Liver (tissue), 9 donors: ENCODE results near the gene MRAP2. TPM values are rescaled to one million over a fixed set of nuclear protein-coding genes. Genes with fewer than 3 reads are reported as not detected.

Experiments
- DNase-seq: peaks from one replicate; pipeline ENCODE4 v3.0.0-alpha.2; 2017; ENCODE audit warnings: low spot score
- H3K27ac ChIP-seq, 2 donors: one replicate each; pipeline ENCODE4 v1.7.0; 2013; ENCODE audit warnings: inconsistent platforms in 2 of 2, low read length in 2 of 2, control low read depth in 1 of 2, low read depth in 1 of 2, mild to moderate bottlenecking in 1 of 2
- H3K27me3 ChIP-seq, 4 donors: one replicate each; pipeline versions ENCODE4 v1.6.1 to v1.7.0; 2013; ENCODE audit warnings: low read length in 3 of 4, inconsistent platforms in 1 of 4, mild to moderate bottlenecking in 1 of 4, moderate library complexity in 1 of 4; ENCODE audit not compliant: control insufficient read depth in 4 of 4, insufficient read depth in 4 of 4
- H3K36me3 ChIP-seq, 4 donors: one replicate each; pipeline versions ENCODE4 v1.6.1 to v1.7.0; 2013; ENCODE audit warnings: low read length in 3 of 4, mild to moderate bottlenecking in 3 of 4, low read depth in 1 of 4, moderate library complexity in 1 of 4; ENCODE audit not compliant: control insufficient read depth in 4 of 4, insufficient read depth in 3 of 4
- H3K4me1 ChIP-seq, 4 donors: one replicate each; pipeline versions ENCODE4 v1.6.1 to v1.7.0; 2013; ENCODE audit warnings: low read length in 3 of 4, mild to moderate bottlenecking in 3 of 4, moderate library complexity in 1 of 4; ENCODE audit not compliant: control insufficient read depth in 4 of 4, insufficient read depth in 4 of 4
- H3K4me3 ChIP-seq, 3 donors: one replicate each; pipeline versions ENCODE4 v1.6.1 to v1.7.0; 2013; ENCODE audit warnings: low read length in 3 of 3, control low read depth in 1 of 3, low read depth in 1 of 3, mild to moderate bottlenecking in 1 of 3
- H3K9ac ChIP-seq, 2 donors: one replicate each; pipeline ENCODE4 v1.7.0; 2013; ENCODE audit warnings: low read length in 2 of 2, mild to moderate bottlenecking in 2 of 2, moderate library complexity in 2 of 2, control low read depth in 1 of 2, low read depth in 1 of 2
- H3K9me3 ChIP-seq, 4 donors: one replicate each; pipeline versions ENCODE4 v1.6.1 to v1.7.0; 2013; ENCODE audit warnings: low read length in 3 of 4; ENCODE audit not compliant: control insufficient read depth in 4 of 4
- EGR1 ChIP-seq, 2 donors: IDR thresholded peaks; 2 replicates each; pipeline ENCODE4 v1.6.1; 2016 to 2018; ENCODE audit warnings: antibody characterized with exemption in 2 of 2, low read depth in 2 of 2
- FOXA1 ChIP-seq: IDR thresholded peaks from 2 replicates; pipeline ENCODE4 v1.6.1; 2016; ENCODE audit warnings: antibody characterized with exemption
- FOXA2 ChIP-seq: IDR thresholded peaks from 2 replicates; pipeline ENCODE4 v1.6.1; 2016; ENCODE audit warnings: antibody characterized with exemption
- GABPA ChIP-seq, 2 donors: IDR thresholded peaks in 1 of 2; conservative IDR thresholded peaks in 1 of 2; 2 replicates each; pipeline ENCODE4 v1.6.1; 2016; ENCODE audit warnings: antibody characterized with exemption in 2 of 2, mild to moderate bottlenecking in 1 of 2, moderate library complexity in 1 of 2
- HNF4A ChIP-seq, 2 donors: conservative IDR thresholded peaks; 2 replicates each; pipeline ENCODE4 v1.6.1; 2016; ENCODE audit warnings: antibody characterized with exemption in 2 of 2, mild to moderate bottlenecking in 2 of 2
- HNF4G ChIP-seq: IDR thresholded peaks from 2 replicates; pipeline ENCODE4 v1.6.1; 2016; ENCODE audit warnings: antibody characterized with exemption
- JUND ChIP-seq, 2 donors: IDR thresholded peaks; 2 replicates each; pipeline ENCODE4 v1.6.1; 2016; ENCODE audit warnings: antibody characterized with exemption in 2 of 2
- NR2F2 ChIP-seq: IDR thresholded peaks from 2 replicates; pipeline ENCODE4 v1.6.1; 2016; ENCODE audit warnings: antibody characterized with exemption
- RAD21 ChIP-seq, 2 donors: IDR thresholded peaks; 2 replicates each; pipeline ENCODE4 v1.6.1; 2016; ENCODE audit warnings: antibody characterized with exemption in 2 of 2, mild to moderate bottlenecking in 2 of 2
- RXRA ChIP-seq, 2 donors: IDR thresholded peaks; 2 replicates each; pipeline ENCODE4 v1.6.1; 2017 to 2018; ENCODE audit warnings: antibody characterized with exemption in 2 of 2, mild to moderate bottlenecking in 1 of 2
- SP1 ChIP-seq: IDR thresholded peaks from 2 replicates; pipeline ENCODE4 v1.6.1; 2018; ENCODE audit warnings: antibody characterized with exemption, mild to moderate bottlenecking
- TAF1 ChIP-seq: conservative IDR thresholded peaks from 2 replicates; pipeline ENCODE4 v1.6.1; 2016; ENCODE audit warnings: antibody characterized with exemption, mild to moderate bottlenecking
- YY1 ChIP-seq: IDR thresholded peaks from 2 replicates; pipeline ENCODE4 v1.6.1; 2016; ENCODE audit warnings: antibody characterized with exemption, mild to moderate bottlenecking
- WGBS: extraction: QIAGEN DNeasy Blood & Tissue Kit; methylation state at CpG from one replicate; pipeline ENCODE4 v1.1.7; 2013; 5-methylcytosine and 5-hydroxymethylcytosine counted together
- polyA plus RNA-seq, 2 donors: library from polyadenylated mRNA; stranded (reverse) in 1 of 2; unstranded in 1 of 2; fragments of 200-250 nt in 1 of 2; fragments of >200 nt in 1 of 2; fragmentation: Nextera tagmentation in 1 of 2; extraction: Ambion mirVana in 1 of 2; gene quantifications; one replicate each; pipeline versions ENCODE4 v1.2.1 to v1.2.3, GENCODE V29; 2013 to 2015
- total RNA-seq, 2 donors: library from RNA; depleted of rRNA; stranded (reverse); fragments of >200 nt; gene quantifications; one replicate each; pipeline ENCODE4 v1.2.3, GENCODE V29; 2014
- TF ChIP-seq, protein P1 (sequence below): IDR thresholded peaks from 2 replicates; pipeline ENCODE4 v1.6.1; 2016; ENCODE audit warnings: antibody characterized with exemption
- TF ChIP-seq, protein P2 (sequence below): IDR thresholded peaks from 2 replicates; pipeline ENCODE4 v1.6.1; 2016; ENCODE audit warnings: antibody characterized with exemption, mild to moderate bottlenecking
- TF ChIP-seq, protein P3 (sequence below): IDR thresholded peaks from 2 replicates; pipeline ENCODE4 v1.6.1; 2016; ENCODE audit warnings: antibody characterized with exemption
- TF ChIP-seq, protein P4 (sequence below): fragments of 150-350 bp; IDR thresholded peaks from 2 replicates; pipeline ENCODE4 v1.5.1; 2017; ENCODE audit warnings: improper control_type of control experiment, low read depth, low read length; ENCODE audit not compliant: missing input control
- TF ChIP-seq, protein P5 (sequence below): IDR thresholded peaks from 2 replicates; pipeline ENCODE4 v1.6.1; 2016; ENCODE audit warnings: antibody characterized with exemption
- donor health status: healthy.
- donor health status: healthy.
- donor health status: healthy.
- donor health status: healthy.
- donor health status: healthy.

MRAP2 gene
- total and polyA plus RNA-seq, 4 donors: 0.05 to 0.51 (median 0.08) TPM; not detected in 1

DNA sequence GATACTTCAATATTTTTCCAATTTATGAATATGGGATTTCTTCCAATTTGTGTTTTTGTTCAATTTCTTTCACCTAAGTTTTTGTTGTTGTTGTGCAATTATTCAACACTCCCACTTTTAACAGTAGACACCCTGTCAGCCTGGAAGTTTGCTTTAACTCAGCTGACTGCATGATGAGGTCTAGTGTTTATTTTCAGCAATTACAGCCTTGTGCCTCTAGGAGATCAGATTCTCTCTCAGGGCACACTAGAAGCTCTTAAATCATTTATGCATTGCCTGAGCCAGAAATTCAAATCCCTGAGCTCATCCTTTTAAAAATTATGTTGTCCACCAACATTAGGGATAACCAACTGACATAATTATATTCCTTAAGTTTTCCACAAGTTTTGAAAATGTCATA is 85.7 kb downstream of the MRAP2 start:
- DNase-seq: no peak
- H3K4me1 ChIP-seq: no peaks in the 10 kb centered on the region
- no peak overlapping the region for H3K9ac ChIP-seq
- no peak overlapping the region for H3K27ac ChIP-seq
- H3K9me3 ChIP-seq: no peaks in the 10 kb centered on the region
- TF ChIP-seq RXRA (IDR thresholded peaks at IDR 0.05): no peak
- TF ChIP-seq, protein P1, sequence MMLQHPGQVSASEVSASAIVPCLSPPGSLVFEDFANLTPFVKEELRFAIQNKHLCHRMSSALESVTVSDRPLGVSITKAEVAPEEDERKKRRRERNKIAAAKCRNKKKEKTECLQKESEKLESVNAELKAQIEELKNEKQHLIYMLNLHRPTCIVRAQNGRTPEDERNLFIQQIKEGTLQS: no peak
- no peak for TF ChIP-seq FOXA2
- TF ChIP-seq GABPA (IDR thresholded peaks at IDR 0.05 in 1 of 2, conservative IDR thresholded peaks at IDR 0.05 in 1 of 2): no peak
- TF ChIP-seq, protein P2, sequence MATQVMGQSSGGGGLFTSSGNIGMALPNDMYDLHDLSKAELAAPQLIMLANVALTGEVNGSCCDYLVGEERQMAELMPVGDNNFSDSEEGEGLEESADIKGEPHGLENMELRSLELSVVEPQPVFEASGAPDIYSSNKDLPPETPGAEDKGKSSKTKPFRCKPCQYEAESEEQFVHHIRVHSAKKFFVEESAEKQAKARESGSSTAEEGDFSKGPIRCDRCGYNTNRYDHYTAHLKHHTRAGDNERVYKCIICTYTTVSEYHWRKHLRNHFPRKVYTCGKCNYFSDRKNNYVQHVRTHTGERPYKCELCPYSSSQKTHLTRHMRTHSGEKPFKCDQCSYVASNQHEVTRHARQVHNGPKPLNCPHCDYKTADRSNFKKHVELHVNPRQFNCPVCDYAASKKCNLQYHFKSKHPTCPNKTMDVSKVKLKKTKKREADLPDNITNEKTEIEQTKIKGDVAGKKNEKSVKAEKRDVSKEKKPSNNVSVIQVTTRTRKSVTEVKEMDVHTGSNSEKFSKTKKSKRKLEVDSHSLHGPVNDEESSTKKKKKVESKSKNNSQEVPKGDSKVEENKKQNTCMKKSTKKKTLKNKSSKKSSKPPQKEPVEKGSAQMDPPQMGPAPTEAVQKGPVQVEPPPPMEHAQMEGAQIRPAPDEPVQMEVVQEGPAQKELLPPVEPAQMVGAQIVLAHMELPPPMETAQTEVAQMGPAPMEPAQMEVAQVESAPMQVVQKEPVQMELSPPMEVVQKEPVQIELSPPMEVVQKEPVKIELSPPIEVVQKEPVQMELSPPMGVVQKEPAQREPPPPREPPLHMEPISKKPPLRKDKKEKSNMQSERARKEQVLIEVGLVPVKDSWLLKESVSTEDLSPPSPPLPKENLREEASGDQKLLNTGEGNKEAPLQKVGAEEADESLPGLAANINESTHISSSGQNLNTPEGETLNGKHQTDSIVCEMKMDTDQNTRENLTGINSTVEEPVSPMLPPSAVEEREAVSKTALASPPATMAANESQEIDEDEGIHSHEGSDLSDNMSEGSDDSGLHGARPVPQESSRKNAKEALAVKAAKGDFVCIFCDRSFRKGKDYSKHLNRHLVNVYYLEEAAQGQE: no peak
- H3K36me3 ChIP-seq: peaks cover 0 to 2% (median under 1%) of the 10 kb centered on the region in 4 donors
- no peak overlapping the region for H3K4me3 ChIP-seq
- no peaks in the 10 kb centered on the region for H3K27me3 ChIP-seq

DNA sequence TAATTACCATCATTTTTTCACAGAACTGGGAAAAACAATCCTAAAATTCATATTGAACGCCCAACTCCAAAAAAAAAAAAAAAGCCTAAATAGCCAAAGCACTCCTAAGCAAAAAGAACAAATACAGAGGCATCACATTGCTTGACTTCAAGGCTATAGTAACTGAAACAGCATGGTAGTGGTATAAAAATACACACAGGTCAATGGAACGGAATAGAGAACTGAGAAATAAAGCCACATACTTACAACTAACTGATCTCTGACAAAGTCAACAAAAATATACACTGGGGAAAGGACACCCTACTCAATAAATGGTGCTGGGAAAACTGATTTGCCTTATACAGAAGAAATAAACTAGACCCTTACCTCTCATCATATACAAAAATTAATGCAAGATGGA is 89.6 kb downstream of the MRAP2 start:
- Histone ChIP-seq H3K27me3 (no peaks in the 10 kb centered on the region), H3K27ac (no peak overlapping the region), H3K36me3 (peaks cover 2 to 10% (median 3%) of the 10 kb centered on the region in 4 donors), H3K9ac (no peak overlapping the region), H3K4me1 (no peaks in the 10 kb centered on the region), H3K4me3 (no peak overlapping the region), H3K9me3 (no peaks in the 10 kb centered on the region)
- no peak for DNase-seq
- WGBS: 97% methylated on average over 2 of the region's 2 CpGs
- TF ChIP-seq, protein P2: no peak
- TF ChIP-seq, protein P3, sequence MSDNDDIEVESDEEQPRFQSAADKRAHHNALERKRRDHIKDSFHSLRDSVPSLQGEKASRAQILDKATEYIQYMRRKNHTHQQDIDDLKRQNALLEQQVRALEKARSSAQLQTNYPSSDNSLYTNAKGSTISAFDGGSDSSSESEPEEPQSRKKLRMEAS: no peak
- no peak for TF ChIP-seq HNF4G
- TF ChIP-seq, protein P4, sequence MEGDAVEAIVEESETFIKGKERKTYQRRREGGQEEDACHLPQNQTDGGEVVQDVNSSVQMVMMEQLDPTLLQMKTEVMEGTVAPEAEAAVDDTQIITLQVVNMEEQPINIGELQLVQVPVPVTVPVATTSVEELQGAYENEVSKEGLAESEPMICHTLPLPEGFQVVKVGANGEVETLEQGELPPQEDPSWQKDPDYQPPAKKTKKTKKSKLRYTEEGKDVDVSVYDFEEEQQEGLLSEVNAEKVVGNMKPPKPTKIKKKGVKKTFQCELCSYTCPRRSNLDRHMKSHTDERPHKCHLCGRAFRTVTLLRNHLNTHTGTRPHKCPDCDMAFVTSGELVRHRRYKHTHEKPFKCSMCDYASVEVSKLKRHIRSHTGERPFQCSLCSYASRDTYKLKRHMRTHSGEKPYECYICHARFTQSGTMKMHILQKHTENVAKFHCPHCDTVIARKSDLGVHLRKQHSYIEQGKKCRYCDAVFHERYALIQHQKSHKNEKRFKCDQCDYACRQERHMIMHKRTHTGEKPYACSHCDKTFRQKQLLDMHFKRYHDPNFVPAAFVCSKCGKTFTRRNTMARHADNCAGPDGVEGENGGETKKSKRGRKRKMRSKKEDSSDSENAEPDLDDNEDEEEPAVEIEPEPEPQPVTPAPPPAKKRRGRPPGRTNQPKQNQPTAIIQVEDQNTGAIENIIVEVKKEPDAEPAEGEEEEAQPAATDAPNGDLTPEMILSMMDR: no peak
- no peak for TF ChIP-seq HNF4A (conservative IDR thresholded peaks at IDR 0.05)
- TF ChIP-seq EGR1 (IDR thresholded peaks at IDR 0.05; ENCODE audit: low read depth in 2 of 2): no peak
- no peak for TF ChIP-seq FOXA1
- TF ChIP-seq JUND (IDR thresholded peaks at IDR 0.05): no peak
- TF ChIP-seq SP1: no peak
- TF ChIP-seq RAD21 (IDR thresholded peaks at IDR 0.05): no peak
- TF ChIP-seq, protein P5, sequence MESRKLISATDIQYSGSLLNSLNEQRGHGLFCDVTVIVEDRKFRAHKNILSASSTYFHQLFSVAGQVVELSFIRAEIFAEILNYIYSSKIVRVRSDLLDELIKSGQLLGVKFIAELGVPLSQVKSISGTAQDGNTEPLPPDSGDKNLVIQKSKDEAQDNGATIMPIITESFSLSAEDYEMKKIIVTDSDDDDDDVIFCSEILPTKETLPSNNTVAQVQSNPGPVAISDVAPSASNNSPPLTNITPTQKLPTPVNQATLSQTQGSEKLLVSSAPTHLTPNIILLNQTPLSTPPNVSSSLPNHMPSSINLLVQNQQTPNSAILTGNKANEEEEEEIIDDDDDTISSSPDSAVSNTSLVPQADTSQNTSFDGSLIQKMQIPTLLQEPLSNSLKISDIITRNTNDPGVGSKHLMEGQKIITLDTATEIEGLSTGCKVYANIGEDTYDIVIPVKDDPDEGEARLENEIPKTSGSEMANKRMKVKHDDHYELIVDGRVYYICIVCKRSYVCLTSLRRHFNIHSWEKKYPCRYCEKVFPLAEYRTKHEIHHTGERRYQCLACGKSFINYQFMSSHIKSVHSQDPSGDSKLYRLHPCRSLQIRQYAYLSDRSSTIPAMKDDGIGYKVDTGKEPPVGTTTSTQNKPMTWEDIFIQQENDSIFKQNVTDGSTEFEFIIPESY: no peak
- no peak for TF ChIP-seq GABPA (IDR thresholded peaks at IDR 0.05 in 1 of 2, conservative IDR thresholded peaks at IDR 0.05 in 1 of 2)
- TF ChIP-seq TAF1: no peak
- TF ChIP-seq FOXA2: no peak
- TF ChIP-seq RXRA (IDR thresholded peaks at IDR 0.05): no peak
- TF ChIP-seq YY1: no peak
- no peak for TF ChIP-seq NR2F2
- TF ChIP-seq, protein P1: no peak
